Sigmoid colon (tissue), 4 donors: ENCODE data around the gene MARCHF6.

Experiments
- CTCF ChIP-seq, 4 experiments: fragments of 450-650 bp in 3 of 4; fragments of 200-600 bp in 1 of 4; IDR thresholded peaks; one replicate each; pipeline ENCODE4 v1.5.1; 2016 to 2019; ENCODE audit warnings: antibody characterized with exemption in 4 of 4, mild to moderate bottlenecking in 3 of 4, moderate library complexity in 2 of 4
- EP300 ChIP-seq, 4 donors: sonication (generic); formaldehyde crosslinking; IDR thresholded peaks; one replicate each; pipeline ENCODE4 v1.6.1; 2017; ENCODE audit warnings: antibody characterized with exemption in 4 of 4
- POLR2A ChIP-seq, 2 donors: fragments of 450-650 bp; IDR thresholded peaks; one replicate each; pipeline ENCODE4 v1.6.1; 2016; ENCODE audit warnings: antibody characterized with exemption in 2 of 2, mild to moderate bottlenecking in 2 of 2, moderate library complexity in 2 of 2

- TF ChIP-seq CTCF (IDR thresholded peaks at IDR 0.05) = no peak
- TF ChIP-seq POLR2A (IDR thresholded peaks at IDR 0.05) = no peak
- no peak for TF ChIP-seq EP300 (IDR thresholded peaks at IDR 0.05)
These were observed 20.8 kb downstream of the MARCHF6 start for GRCh38 chr5:10374046-10375022.
